T-helper 2 cell treated with Interferon-gamma antibody and Interleukin-4, amounts not matched to agents 5 μg/mL and 100 μg/mL, for 36 hours (primary cell): ENCODE measurements around the gene SAMD3.
"Not testable (repeated sequence)": the region's sequence is repeated elsewhere in the genome, so short reads cannot be mapped to it uniquely, and the experiment has no call there.

Source experiments
- DNase-seq: peaks from one replicate; pipeline ENCODE4 v3.0.0; 2021; ENCODE audit warnings: low spot score
- H3K27ac Mint-ChIP-seq: one replicate; pipeline ENCODE4 v1.8.0; 2021; ENCODE audit warnings: mild to moderate bottlenecking, mixed read lengths
- H3K27me3 Mint-ChIP-seq: one replicate; pipeline ENCODE4 v1.8.0; 2021; ENCODE audit warnings: low read depth, mixed read lengths
- H3K36me3 Mint-ChIP-seq: one replicate; pipeline ENCODE4 v1.8.0; 2021; ENCODE audit warnings: low read depth, mixed read lengths
- H3K4me1 Mint-ChIP-seq: one replicate; pipeline ENCODE4 v1.8.0; 2021; ENCODE audit warnings: low read depth, mixed read lengths
- H3K4me3 Mint-ChIP-seq: one replicate; pipeline ENCODE4 v1.8.0; 2022; ENCODE audit warnings: mild to moderate bottlenecking, moderate library complexity, mixed read lengths
- H3K9me3 Mint-ChIP-seq: one replicate; pipeline ENCODE4 v1.8.0; 2021; ENCODE audit warnings: mixed read lengths

Gene SAMD3

GRCh38 chr6:130127195-130127594 is 95.6 kb downstream of the SAMD3 start:
- H3K9me3 Mint-ChIP-seq, result peaks cover 15% of the 10 kb centered on the region
- peaks cover 48% of the 10 kb centered on the region for H3K4me1 Mint-ChIP-seq
- no peaks in the 10 kb centered on the region for H3K27me3 Mint-ChIP-seq
- peaks cover 44% of the 10 kb centered on the region for H3K36me3 Mint-ChIP-seq
- no peak for DNase-seq
- H3K4me3 Mint-ChIP-seq, result no peak overlapping the region
- no peak overlapping the region for H3K27ac Mint-ChIP-seq

- Mint-ChIP-seq H3K27me3 (no peaks in the 10 kb centered on the region), H3K4me1 (peaks cover 13% of the 10 kb centered on the region), H3K4me3 (no peak overlapping the region), H3K36me3 (peaks cover 21% of the 10 kb centered on the region), H3K27ac (no peak overlapping the region), H3K9me3 (no peaks in the 10 kb centered on the region)
- DNase-seq, result no peak
Measured at GRCh38 chr6:130122243-130122642, 100.5 kb downstream of the SAMD3 start.

GRCh38 chr6:130120731-130121130 is 102.0 kb downstream of the SAMD3 start:
- DNase-seq, result no peak
- Mint-ChIP-seq H3K4me3 (no peak overlapping the region), H3K9me3 (no peaks in the 10 kb centered on the region), H3K27ac (no peak overlapping the region), H3K36me3 (peaks cover 15% of the 10 kb centered on the region), H3K27me3 (no peaks in the 10 kb centered on the region), H3K4me1 (peaks cover 9% of the 10 kb centered on the region)

- H3K4me3 Mint-ChIP-seq, result no peak overlapping the region
- H3K9me3 Mint-ChIP-seq, result no peaks in the 10 kb centered on the region
- H3K4me1 Mint-ChIP-seq, result peaks cover 9% of the 10 kb centered on the region
- no peaks in the 10 kb centered on the region for H3K27me3 Mint-ChIP-seq
- DNase-seq, result no peak
- no peak overlapping the region for H3K27ac Mint-ChIP-seq
- H3K36me3 Mint-ChIP-seq, result peaks cover 9% of the 10 kb centered on the region
Measured at GRCh38 chr6:130119211-130119610, 103.5 kb downstream of the SAMD3 start.

- no peak overlapping the region for H3K27ac Mint-ChIP-seq
- no peak for DNase-seq
- H3K4me3 Mint-ChIP-seq, result no peak overlapping the region
- H3K36me3 Mint-ChIP-seq, result peaks cover 9% of the 10 kb centered on the region
- no peaks in the 10 kb centered on the region for H3K27me3 Mint-ChIP-seq
- peaks cover 9% of the 10 kb centered on the region for H3K4me1 Mint-ChIP-seq
- no peaks in the 10 kb centered on the region for H3K9me3 Mint-ChIP-seq
Measured at GRCh38 chr6:130118236-130118635, 104.5 kb downstream of the SAMD3 start.

- not testable (repeated sequence) for H3K9me3 Mint-ChIP-seq, H3K36me3 Mint-ChIP-seq, DNase-seq, H3K27me3 Mint-ChIP-seq, H3K27ac Mint-ChIP-seq, H3K4me1 Mint-ChIP-seq, H3K4me3 Mint-ChIP-seq
Measured at GRCh38 chr6:130117187-130117701, 105.5 kb downstream of the SAMD3 start.

- H3K36me3 Mint-ChIP-seq, result peaks cover 9% of the 10 kb centered on the region
- H3K4me3 Mint-ChIP-seq, result no peak overlapping the region
- no peaks in the 10 kb centered on the region for H3K27me3 Mint-ChIP-seq
- H3K9me3 Mint-ChIP-seq, result no peaks in the 10 kb centered on the region
- no peak overlapping the region for H3K27ac Mint-ChIP-seq
- H3K4me1 Mint-ChIP-seq, result peaks cover 5% of the 10 kb centered on the region
- DNase-seq, result no peak
Measured at GRCh38 chr6:130116273-130116672, 106.5 kb downstream of the SAMD3 start.

- Mint-ChIP-seq H3K4me3 (no peak overlapping the region), H3K27ac (no peak overlapping the region)
Measured at GRCh38 chr6:130115036-130115435, 107.7 kb downstream of the SAMD3 start.

GRCh38 chr6:130113201-130113710 is 109.5 kb downstream of the SAMD3 start:
- Mint-ChIP-seq H3K27ac (no peak overlapping the region), H3K4me1 (peaks cover 5% of the 10 kb centered on the region), H3K36me3 (peaks cover 23% of the 10 kb centered on the region), H3K27me3 (no peaks in the 10 kb centered on the region), H3K9me3 (peaks cover 16% of the 10 kb centered on the region), H3K4me3 (no peak overlapping the region)
- no peak for DNase-seq

More at GRCh38 chr6:130115036-130115435, 107.7 kb downstream of the SAMD3 start:
- no peak for DNase-seq
- Mint-ChIP-seq H3K27me3 (no peaks in the 10 kb centered on the region), H3K9me3 (peaks cover 4% of the 10 kb centered on the region), H3K4me1 (peaks cover 2% of the 10 kb centered on the region), H3K36me3 (peaks cover 15% of the 10 kb centered on the region)

GRCh38 chr6:130111031-130111430 is 111.7 kb downstream of the SAMD3 start:
- H3K27me3 Mint-ChIP-seq, result no peaks in the 10 kb centered on the region
- no peak overlapping the region for H3K4me3 Mint-ChIP-seq
- no peak overlapping the region for H3K27ac Mint-ChIP-seq
- peaks cover 30% of the 10 kb centered on the region for H3K36me3 Mint-ChIP-seq
- peaks cover 16% of the 10 kb centered on the region for H3K9me3 Mint-ChIP-seq
- peaks cover 2% of the 10 kb centered on the region for H3K4me1 Mint-ChIP-seq
- DNase-seq, result no peak

GRCh38 chr6:130107710-130108109 is 115.0 kb downstream of the SAMD3 start:
- Mint-ChIP-seq H3K4me3 (no peak overlapping the region), H3K4me1 (peaks cover 2% of the 10 kb centered on the region), H3K36me3 (peaks cover 32% of the 10 kb centered on the region), H3K27me3 (no peaks in the 10 kb centered on the region), H3K9me3 (peaks cover 16% of the 10 kb centered on the region), H3K27ac (no peak overlapping the region)
- DNase-seq, result no peak

GRCh38 chr6:130105996-130106704 is 116.6 kb downstream of the SAMD3 start:
- no peaks in the 10 kb centered on the region for H3K27me3 Mint-ChIP-seq
- H3K36me3 Mint-ChIP-seq, result peaks cover 38% of the 10 kb centered on the region
- peaks cover 2% of the 10 kb centered on the region for H3K4me1 Mint-ChIP-seq
- no peak overlapping the region for H3K4me3 Mint-ChIP-seq
- DNase-seq, result no peak
- peaks cover 16% of the 10 kb centered on the region for H3K9me3 Mint-ChIP-seq
- H3K27ac Mint-ChIP-seq, result no peak overlapping the region

- no peak overlapping the region for H3K4me3 Mint-ChIP-seq
- H3K9me3 Mint-ChIP-seq, result no peaks in the 10 kb centered on the region
- H3K27ac Mint-ChIP-seq, result no peak overlapping the region
- H3K4me1 Mint-ChIP-seq, result peaks cover 11% of the 10 kb centered on the region
- no peak for DNase-seq
- no peaks in the 10 kb centered on the region for H3K27me3 Mint-ChIP-seq
- H3K36me3 Mint-ChIP-seq, result peaks cover 18% of the 10 kb centered on the region
Measured at GRCh38 chr6:130099119-130099518, 123.6 kb downstream of the SAMD3 start.

- no peaks in the 10 kb centered on the region for H3K9me3 Mint-ChIP-seq
- no peak overlapping the region for H3K27ac Mint-ChIP-seq
- no peak overlapping the region for H3K4me3 Mint-ChIP-seq
- H3K36me3 Mint-ChIP-seq, result peaks cover 22% of the 10 kb centered on the region
- DNase-seq, result no peak
- H3K4me1 Mint-ChIP-seq, result peaks cover 14% of the 10 kb centered on the region
- no peaks in the 10 kb centered on the region for H3K27me3 Mint-ChIP-seq
Measured at GRCh38 chr6:130098317-130098716, 124.4 kb downstream of the SAMD3 start.
